ENCODE data around the gene GRK3. TPM values are rescaled to one million over a fixed set of nuclear protein-coding genes. Genes with fewer than 3 reads are reported as not detected.

GRK3 gene
- total RNA-seq, 1 donor from 2014 or later = 74.9 TPM

DNA sequence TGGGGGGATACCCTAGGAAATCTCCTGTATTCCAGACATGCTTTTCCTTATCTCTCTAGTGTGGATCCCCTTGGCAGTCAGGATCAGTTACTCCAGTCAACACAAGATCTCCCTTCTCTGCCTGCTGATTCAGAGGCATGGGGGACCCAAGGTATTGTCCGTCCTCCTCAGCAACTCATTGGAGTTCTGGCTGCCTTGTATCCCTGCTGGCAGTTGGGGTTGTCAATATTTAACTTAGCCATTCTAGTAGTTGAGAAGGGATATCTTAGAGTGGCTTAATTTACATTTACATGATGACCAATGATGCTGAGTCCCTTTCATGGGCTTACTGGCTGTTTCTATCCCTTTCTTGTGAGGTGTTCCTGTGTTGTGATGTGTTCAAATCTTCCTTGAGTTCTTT, 74.2 kb downstream of the GRK3 start:
- intact Hi-C loops (cut with DNase I) = no loop called here
- TF ChIP-seq, protein P1, sequence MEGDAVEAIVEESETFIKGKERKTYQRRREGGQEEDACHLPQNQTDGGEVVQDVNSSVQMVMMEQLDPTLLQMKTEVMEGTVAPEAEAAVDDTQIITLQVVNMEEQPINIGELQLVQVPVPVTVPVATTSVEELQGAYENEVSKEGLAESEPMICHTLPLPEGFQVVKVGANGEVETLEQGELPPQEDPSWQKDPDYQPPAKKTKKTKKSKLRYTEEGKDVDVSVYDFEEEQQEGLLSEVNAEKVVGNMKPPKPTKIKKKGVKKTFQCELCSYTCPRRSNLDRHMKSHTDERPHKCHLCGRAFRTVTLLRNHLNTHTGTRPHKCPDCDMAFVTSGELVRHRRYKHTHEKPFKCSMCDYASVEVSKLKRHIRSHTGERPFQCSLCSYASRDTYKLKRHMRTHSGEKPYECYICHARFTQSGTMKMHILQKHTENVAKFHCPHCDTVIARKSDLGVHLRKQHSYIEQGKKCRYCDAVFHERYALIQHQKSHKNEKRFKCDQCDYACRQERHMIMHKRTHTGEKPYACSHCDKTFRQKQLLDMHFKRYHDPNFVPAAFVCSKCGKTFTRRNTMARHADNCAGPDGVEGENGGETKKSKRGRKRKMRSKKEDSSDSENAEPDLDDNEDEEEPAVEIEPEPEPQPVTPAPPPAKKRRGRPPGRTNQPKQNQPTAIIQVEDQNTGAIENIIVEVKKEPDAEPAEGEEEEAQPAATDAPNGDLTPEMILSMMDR (IDR thresholded peaks at IDR 0.05) = no peak
- peaks cover 0 to 9% of the 10 kb centered on the region in 2 donors for H3K9me3 ChIP-seq
- no peaks in the 10 kb centered on the region for H3K27me3 ChIP-seq
- no peak overlapping the region for H3K4me3 ChIP-seq
- H3K27ac ChIP-seq = no peak overlapping the region
- DNase-seq (ENCODE audit: low spot score in 2 of 2) = no peak
- no peaks in the 10 kb centered on the region for H3K4me1 ChIP-seq
- no peaks in the 10 kb centered on the region for H3K36me3 ChIP-seq

DNA sequence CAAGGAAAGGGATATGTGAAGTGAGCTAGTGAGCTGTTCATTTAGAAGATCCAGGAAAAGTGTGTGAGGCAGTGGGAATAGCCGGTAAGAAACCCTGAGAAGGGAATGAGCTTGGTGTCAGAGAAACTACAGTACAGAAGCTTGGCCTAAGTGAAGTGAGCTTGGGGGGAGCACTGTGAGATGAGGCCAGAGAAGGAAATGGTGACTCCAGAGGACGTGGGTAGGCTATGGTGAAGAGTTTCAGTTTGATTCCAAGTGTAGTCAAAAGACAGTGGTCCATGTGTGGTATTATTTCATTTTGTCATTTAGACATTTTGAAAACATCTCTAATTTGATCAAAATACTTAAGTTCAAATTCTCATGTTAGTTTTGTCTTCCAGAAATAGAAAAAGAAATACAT, 77.2 kb downstream of the GRK3 start:
- DNase-seq (ENCODE audit: low spot score in 2 of 2) = no peak
- Histone ChIP-seq H3K36me3 (no peaks in the 10 kb centered on the region), H3K4me1 (no peaks in the 10 kb centered on the region), H3K9me3 (peaks cover 0 to 9% of the 10 kb centered on the region in 2 donors), H3K4me3 (no peak overlapping the region), H3K27me3 (no peaks in the 10 kb centered on the region), H3K27ac (no peak overlapping the region)
- intact Hi-C loops (cut with DNase I) = no loop called here
- TF ChIP-seq, protein P1 (IDR thresholded peaks at IDR 0.05) = no peak

DNA sequence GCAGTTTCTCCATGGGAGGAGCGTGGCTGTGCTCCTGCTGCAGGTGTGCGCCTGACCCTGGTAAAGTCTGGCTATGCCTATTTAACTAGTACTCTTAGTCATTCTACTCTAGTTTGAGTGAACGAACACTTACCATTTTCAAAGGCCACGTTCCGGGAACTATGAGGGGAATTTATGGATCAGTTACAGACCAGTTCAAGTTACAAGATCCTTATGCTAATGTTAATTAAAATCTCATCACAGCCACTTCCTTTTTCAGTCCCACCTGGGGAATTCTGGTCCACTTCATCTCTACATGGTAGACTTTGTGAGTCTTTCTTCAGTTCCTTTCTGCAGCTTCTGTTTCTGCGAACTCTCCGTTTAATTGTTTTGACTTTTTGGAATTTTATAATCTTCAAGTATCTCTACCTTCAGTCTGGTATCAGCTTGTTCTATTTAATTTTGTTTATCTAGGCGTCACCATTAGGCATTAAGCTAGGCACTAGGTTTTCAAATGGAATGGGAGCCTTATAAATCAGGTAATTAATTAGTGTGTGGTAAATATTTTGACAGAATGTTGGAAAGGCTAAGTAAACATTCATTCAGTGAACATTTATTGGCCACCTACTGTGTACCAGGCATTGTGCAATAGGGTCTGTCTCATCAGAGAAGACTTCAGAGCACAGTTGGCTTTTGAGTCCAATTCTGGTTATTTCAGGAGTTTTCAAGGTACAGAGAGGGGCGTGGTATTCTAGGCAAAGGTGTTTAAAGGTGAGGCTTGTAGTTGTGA, 78.9 kb downstream of the GRK3 start:
- TF ChIP-seq, protein P1 (IDR thresholded peaks at IDR 0.05) = no peak
- H3K9me3 ChIP-seq = peaks cover 0 to 9% of the 10 kb centered on the region in 2 donors
- intact Hi-C loops (cut with DNase I) = no loop called here

DNA sequence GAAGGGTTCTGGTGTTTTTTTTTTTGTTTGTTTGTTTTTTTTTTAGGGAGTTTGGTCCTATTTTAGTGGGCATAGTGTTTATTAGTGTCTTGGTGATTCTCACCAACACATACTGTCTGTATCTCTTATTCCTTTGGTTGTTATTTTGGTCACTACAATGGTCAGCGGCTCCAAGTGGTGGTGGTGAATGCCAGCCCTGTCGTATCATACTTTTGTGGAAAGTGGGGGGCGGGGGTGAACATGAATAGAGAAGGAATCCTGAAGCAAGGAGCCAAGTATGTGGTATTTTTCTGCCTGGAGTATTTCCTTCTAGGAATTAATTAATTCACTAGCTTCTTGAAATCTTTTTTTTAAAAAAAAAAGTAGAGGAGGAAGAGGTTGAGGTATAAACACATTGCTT, 79.6 kb downstream of the GRK3 start:
- no peaks in the 10 kb centered on the region for H3K36me3 ChIP-seq
- no peaks in the 10 kb centered on the region for H3K4me1 ChIP-seq
- intact Hi-C loops (cut with DNase I) = no loop called here
- H3K4me3 ChIP-seq = no peak overlapping the region
- TF ChIP-seq, protein P1 (IDR thresholded peaks at IDR 0.05) = no peak
- H3K27me3 ChIP-seq = no peaks in the 10 kb centered on the region
- no peak for DNase-seq (ENCODE audit: low spot score in 2 of 2)
- no peak overlapping the region for H3K27ac ChIP-seq
- H3K9me3 ChIP-seq = peaks cover 0 to 9% of the 10 kb centered on the region in 2 donors

More for the DNA sequence above, 78.9 kb downstream of the GRK3 start:
- Histone ChIP-seq H3K4me1 (no peaks in the 10 kb centered on the region), H3K27me3 (no peaks in the 10 kb centered on the region), H3K27ac (no peak overlapping the region), H3K36me3 (no peaks in the 10 kb centered on the region), H3K4me3 (no peak overlapping the region)
- DNase-seq (ENCODE audit: low spot score in 2 of 2) = no peak

DNA sequence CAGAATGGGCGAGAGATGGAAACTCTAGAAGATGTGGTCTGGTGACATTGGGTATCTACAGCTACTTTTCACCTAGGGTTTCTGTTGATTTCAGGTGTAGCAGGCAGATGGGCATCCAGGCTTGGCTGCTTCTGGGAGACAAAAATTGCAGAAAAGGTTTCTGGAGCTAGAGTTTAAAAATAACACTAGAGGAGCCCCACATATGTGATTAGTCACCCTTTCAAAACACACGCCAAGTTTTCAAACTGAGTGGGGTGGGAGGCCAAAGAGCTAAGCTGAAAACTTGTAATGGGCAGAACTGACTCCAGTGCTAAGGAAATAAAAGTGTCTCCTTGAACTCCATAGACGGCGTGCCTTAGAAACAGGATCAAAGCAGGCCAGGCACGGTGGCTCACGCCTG, 80.8 kb downstream of the GRK3 start:
- no peaks in the 10 kb centered on the region for H3K36me3 ChIP-seq
- no peak for DNase-seq (ENCODE audit: low spot score in 2 of 2)
- H3K27me3 ChIP-seq = no peaks in the 10 kb centered on the region
- H3K4me3 ChIP-seq = no peak overlapping the region
- TF ChIP-seq, protein P1 (IDR thresholded peaks at IDR 0.05) = no peak
- H3K27ac ChIP-seq = no peak overlapping the region
- no peaks in the 10 kb centered on the region for H3K9me3 ChIP-seq
- intact Hi-C loops (cut with DNase I) = no loop called here
- no peaks in the 10 kb centered on the region for H3K4me1 ChIP-seq

Data from ascending aorta (tissue), 2 donors.